Astrocyte (in vitro differentiated cells and primary cell): Measurements from ENCODE around the gene GABBR1.

Experiments
- EZH2 ChIP-seq: IDR thresholded peaks from 2 replicates; pipeline ENCODE4 v1.6.1; 2012; ENCODE audit warnings: mild to moderate bottlenecking, low read length, inconsistent platforms; ENCODE audit not compliant: insufficient read depth
- TF ChIP-seq, protein P1 (sequence below): IDR thresholded peaks from 2 replicates; pipeline ENCODE4 v1.5.1; 2011; ENCODE audit warnings: low read depth, mild to moderate bottlenecking, inconsistent platforms, low read length, moderate library complexity; ENCODE audit not compliant: insufficient read depth

DNA sequence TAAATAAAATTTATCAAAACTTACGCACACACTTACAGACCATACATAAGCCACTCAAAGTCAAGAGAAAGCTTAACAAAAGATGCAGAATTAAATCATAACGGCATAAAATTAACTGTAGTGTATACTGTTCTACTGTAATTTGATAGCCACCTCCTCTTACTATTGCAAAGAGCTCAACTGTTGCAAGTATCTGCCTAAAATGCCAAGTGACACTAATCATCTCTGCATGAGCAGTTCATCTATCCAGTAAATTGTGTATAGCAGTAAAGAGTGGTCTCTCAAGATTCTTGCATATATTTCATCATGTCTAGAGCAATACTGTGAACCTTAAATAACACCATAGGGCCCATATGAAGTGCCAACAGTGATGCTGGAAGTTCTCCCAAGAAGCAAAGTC lies 35.8 kb downstream of the GABBR1 start:
- TF ChIP-seq, protein P1, sequence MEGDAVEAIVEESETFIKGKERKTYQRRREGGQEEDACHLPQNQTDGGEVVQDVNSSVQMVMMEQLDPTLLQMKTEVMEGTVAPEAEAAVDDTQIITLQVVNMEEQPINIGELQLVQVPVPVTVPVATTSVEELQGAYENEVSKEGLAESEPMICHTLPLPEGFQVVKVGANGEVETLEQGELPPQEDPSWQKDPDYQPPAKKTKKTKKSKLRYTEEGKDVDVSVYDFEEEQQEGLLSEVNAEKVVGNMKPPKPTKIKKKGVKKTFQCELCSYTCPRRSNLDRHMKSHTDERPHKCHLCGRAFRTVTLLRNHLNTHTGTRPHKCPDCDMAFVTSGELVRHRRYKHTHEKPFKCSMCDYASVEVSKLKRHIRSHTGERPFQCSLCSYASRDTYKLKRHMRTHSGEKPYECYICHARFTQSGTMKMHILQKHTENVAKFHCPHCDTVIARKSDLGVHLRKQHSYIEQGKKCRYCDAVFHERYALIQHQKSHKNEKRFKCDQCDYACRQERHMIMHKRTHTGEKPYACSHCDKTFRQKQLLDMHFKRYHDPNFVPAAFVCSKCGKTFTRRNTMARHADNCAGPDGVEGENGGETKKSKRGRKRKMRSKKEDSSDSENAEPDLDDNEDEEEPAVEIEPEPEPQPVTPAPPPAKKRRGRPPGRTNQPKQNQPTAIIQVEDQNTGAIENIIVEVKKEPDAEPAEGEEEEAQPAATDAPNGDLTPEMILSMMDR, result no peak
- TF ChIP-seq EZH2, result no peak
